GM19438 (cell line): ENCODE data around the gene ANO9.
"Not testable (repeated sequence)": the region's sequence is repeated elsewhere in the genome, so short reads cannot be mapped to it uniquely, and the experiment has no call there.

Experiments used
- ATAC-seq: cut with Tn5 transposase; IDR thresholded peaks from one replicate; pipeline ENCODE4 v1.9.1; 2021; ENCODE audit warnings: low read depth; ENCODE audit not compliant: unreplicated experiment

The ANO9 gene

GRCh38 chr11:418343-419247, 23.2 kb downstream of the ANO9 start:
- ATAC-seq = no peak

GRCh38 chr11:417652-418342, 24.0 kb downstream of the ANO9 start:
- ATAC-seq = no peak

GRCh38 chr11:416757-417621, 24.8 kb downstream of the ANO9 start:
- peak; percentile 61 for ATAC-seq

- ATAC-seq = peak; percentile 9
Measured at GRCh38 chr11:416051-416756, 25.6 kb downstream of the ANO9 start.

GRCh38 chr11:415640-416041, 26.2 kb downstream of the ANO9 start:
- no peak for ATAC-seq

- ATAC-seq = no peak
Measured at GRCh38 chr11:414318-414857, 27.4 kb downstream of the ANO9 start.

GRCh38 chr11:413120-414081, 28.4 kb downstream of the ANO9 start:
- no peak for ATAC-seq

GRCh38 chr11:412641-413119, 29.1 kb downstream of the ANO9 start:
- ATAC-seq = no peak

- not testable (repeated sequence) for ATAC-seq
Measured at GRCh38 chr11:411520-411919, 30.3 kb downstream of the ANO9 start.

- ATAC-seq = not testable (repeated sequence)
Measured at GRCh38 chr11:410711-411110, 31.1 kb downstream of the ANO9 start.

- ATAC-seq = no peak
Measured at GRCh38 chr11:409600-410483, 32.0 kb downstream of the ANO9 start.

- no peak for ATAC-seq
Measured at GRCh38 chr11:409008-409599, 32.7 kb downstream of the ANO9 start.

- ATAC-seq = no peak
Measured at GRCh38 chr11:408154-409007, 33.4 kb downstream of the ANO9 start.

- no peak for ATAC-seq
Measured at GRCh38 chr11:407651-408123, 34.1 kb downstream of the ANO9 start.

GRCh38 chr11:406796-407650, 34.8 kb downstream of the ANO9 start:
- ATAC-seq = peak; percentile 73
